Osteoblast (primary cell): Measurements from ENCODE around the gene SATB1. TPM values are rescaled to one million over a fixed set of nuclear protein-coding genes. Genes with fewer than 3 reads are reported as not detected.

ENCODE experiments used
- DNase-seq: peaks from one replicate; pipeline ENCODE4 v3.0.0; 2011; ENCODE audit warnings: low spot score, mixed read lengths; ENCODE audit not compliant: insufficient read length; ENCODE audit errors: missing footprints
- H2AFZ ChIP-seq: 2 replicates; pipeline ENCODE4 v1.6.0; 2011; ENCODE audit warnings: mild to moderate bottlenecking, low read length
- H3K27ac ChIP-seq: 2 replicates; pipeline ENCODE4 v1.5.1; 2011; ENCODE audit warnings: mild to moderate bottlenecking, low read depth, low read length, moderate library complexity
- H3K27me3 ChIP-seq: 2 replicates; pipeline ENCODE4 v1.6.0; 2012; ENCODE audit warnings: mild to moderate bottlenecking, control low read depth, inconsistent platforms, low read length, moderate library complexity; ENCODE audit not compliant: insufficient read depth
- H3K36me3 ChIP-seq: 2 replicates; pipeline ENCODE4 v1.5.1; 2011; ENCODE audit warnings: mild to moderate bottlenecking, low read length, control low read depth, moderate library complexity; ENCODE audit not compliant: insufficient read depth
- H3K4me1 ChIP-seq: 2 replicates; pipeline ENCODE4 v1.5.1; 2011; ENCODE audit warnings: mild to moderate bottlenecking, low read length, control low read depth, moderate library complexity; ENCODE audit not compliant: insufficient read depth
- H3K4me2 ChIP-seq: 2 replicates; pipeline ENCODE4 v1.6.0; 2011; ENCODE audit warnings: mild to moderate bottlenecking, low read length; ENCODE audit not compliant: insufficient read depth
- H3K4me3 ChIP-seq: fragments of 200-600 bp; sonication (generic); 3 replicates; pipeline ENCODE4 v1.5.1; 2012; ENCODE audit warnings: mild to moderate bottlenecking, low read length, inconsistent platforms; ENCODE audit not compliant: insufficient read depth
- H3K79me2 ChIP-seq: 2 replicates; pipeline ENCODE4 v1.6.0; 2012; ENCODE audit warnings: mild to moderate bottlenecking, low read length, control low read depth, inconsistent platforms; ENCODE audit not compliant: insufficient read depth
- H3K9me3 ChIP-seq: 2 replicates; pipeline ENCODE4 v1.5.1; 2011; ENCODE audit warnings: low read depth, low read length, control low read depth
- H4K20me1 ChIP-seq: 2 replicates; pipeline ENCODE4 v1.6.0; 2012; ENCODE audit warnings: mild to moderate bottlenecking, low read length, control low read depth; ENCODE audit not compliant: insufficient read depth
- total RNA-seq: library from RNA; depleted of rRNA; stranded (reverse); fragments of >200 nt; gene quantifications from 2 replicates; pipeline ENCODE4 v1.2.3, GENCODE V29; 2012
- TF ChIP-seq, protein P1 (sequence below): IDR thresholded peaks from 2 replicates; pipeline ENCODE4 v1.5.1; 2011; ENCODE audit warnings: mild to moderate bottlenecking, low read depth, low read length, moderate library complexity; ENCODE audit errors: extremely low read depth

SATB1 gene
- total RNA-seq, 1 donor = 29.0 TPM

DNA sequence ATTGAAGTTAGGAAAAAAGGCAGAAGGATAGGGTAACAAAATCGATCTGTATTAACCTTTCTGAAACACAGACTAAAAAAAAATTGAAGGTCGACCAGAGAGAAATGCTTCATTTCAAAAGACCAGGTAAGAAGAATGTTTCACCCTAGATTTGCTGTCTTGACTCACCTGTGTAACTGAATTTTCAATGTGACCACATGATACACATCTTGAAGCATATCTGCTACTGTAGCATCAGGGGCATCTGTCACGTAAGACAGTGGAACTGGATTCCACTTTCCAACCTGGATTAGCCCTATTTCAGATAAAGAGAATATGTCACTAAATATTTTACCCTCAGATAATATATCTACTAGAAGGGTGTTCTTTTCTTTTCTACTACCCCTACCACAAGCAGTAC is 9.3 kb downstream of the SATB1 start:
- no peaks in the 10 kb centered on the region for H3K27me3 ChIP-seq
- DNase-seq = no peak
- H3K27ac ChIP-seq = no peak overlapping the region
- H3K9me3 ChIP-seq = no peaks in the 10 kb centered on the region
- H3K79me2 ChIP-seq = no peaks in the 10 kb centered on the region
- H3K36me3 ChIP-seq = no peaks in the 10 kb centered on the region
- H4K20me1 ChIP-seq = no peaks in the 10 kb centered on the region
- TF ChIP-seq, protein P1, sequence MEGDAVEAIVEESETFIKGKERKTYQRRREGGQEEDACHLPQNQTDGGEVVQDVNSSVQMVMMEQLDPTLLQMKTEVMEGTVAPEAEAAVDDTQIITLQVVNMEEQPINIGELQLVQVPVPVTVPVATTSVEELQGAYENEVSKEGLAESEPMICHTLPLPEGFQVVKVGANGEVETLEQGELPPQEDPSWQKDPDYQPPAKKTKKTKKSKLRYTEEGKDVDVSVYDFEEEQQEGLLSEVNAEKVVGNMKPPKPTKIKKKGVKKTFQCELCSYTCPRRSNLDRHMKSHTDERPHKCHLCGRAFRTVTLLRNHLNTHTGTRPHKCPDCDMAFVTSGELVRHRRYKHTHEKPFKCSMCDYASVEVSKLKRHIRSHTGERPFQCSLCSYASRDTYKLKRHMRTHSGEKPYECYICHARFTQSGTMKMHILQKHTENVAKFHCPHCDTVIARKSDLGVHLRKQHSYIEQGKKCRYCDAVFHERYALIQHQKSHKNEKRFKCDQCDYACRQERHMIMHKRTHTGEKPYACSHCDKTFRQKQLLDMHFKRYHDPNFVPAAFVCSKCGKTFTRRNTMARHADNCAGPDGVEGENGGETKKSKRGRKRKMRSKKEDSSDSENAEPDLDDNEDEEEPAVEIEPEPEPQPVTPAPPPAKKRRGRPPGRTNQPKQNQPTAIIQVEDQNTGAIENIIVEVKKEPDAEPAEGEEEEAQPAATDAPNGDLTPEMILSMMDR = no peak
- H3K4me3 ChIP-seq = no peak overlapping the region
- H3K4me1 ChIP-seq = no peaks in the 10 kb centered on the region
- no peak overlapping the region for H3K4me2 ChIP-seq
- no peak overlapping the region for H2AFZ ChIP-seq

DNA sequence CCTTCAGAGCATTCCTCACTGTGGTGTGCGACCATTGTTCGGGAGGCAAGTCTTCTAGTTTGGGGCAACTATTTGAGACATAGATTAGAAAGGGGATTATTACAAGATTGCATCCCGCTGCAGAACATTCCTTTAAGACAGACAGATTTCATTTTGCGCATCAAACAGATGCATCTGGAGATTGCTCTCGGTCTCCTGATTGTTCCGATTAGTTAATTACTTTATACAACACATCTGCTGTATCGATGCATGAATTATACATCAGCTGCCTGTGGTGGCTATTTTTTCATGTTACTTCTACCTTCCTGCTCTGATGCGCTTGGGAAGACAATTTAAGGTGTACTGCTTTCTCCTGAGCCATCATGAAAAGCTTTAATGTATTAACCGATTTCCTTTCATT is 10.0 kb downstream of the SATB1 start:
- H3K4me1 ChIP-seq = no peaks in the 10 kb centered on the region
- no peaks in the 10 kb centered on the region for H3K9me3 ChIP-seq
- no peaks in the 10 kb centered on the region for H3K36me3 ChIP-seq
- no peaks in the 10 kb centered on the region for H4K20me1 ChIP-seq
- no peaks in the 10 kb centered on the region for H3K79me2 ChIP-seq
- no peak overlapping the region for H3K4me2 ChIP-seq
- TF ChIP-seq, protein P1 = no peak
- no peaks in the 10 kb centered on the region for H3K27me3 ChIP-seq
- no peak overlapping the region for H3K27ac ChIP-seq
- no peak overlapping the region for H3K4me3 ChIP-seq
- no peak overlapping the region for H2AFZ ChIP-seq
- no peak for DNase-seq

DNA sequence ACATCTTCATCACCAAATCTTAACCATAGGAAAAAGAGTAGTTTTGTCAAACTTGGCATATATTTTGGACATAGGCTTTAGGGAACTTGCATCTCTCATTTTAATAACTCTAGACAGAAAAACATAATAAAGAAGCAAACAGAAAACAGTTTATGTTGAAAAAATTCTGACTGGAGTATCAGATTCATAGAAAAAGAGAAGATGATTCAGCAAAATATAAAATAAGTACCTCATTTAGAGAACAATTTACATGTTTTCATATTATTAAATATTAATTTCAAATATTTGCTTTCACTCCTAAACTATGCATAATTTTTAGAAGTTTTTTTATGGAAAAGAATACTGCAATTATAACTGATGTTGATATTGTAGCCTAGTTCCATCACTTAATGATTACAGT is 12.5 kb downstream of the SATB1 start:
- no peaks in the 10 kb centered on the region for H3K36me3 ChIP-seq
- TF ChIP-seq, protein P1 = no peak
- no peaks in the 10 kb centered on the region for H3K9me3 ChIP-seq
- no peak overlapping the region for H3K4me2 ChIP-seq
- no peak for DNase-seq
- H3K79me2 ChIP-seq = no peaks in the 10 kb centered on the region
- H3K27me3 ChIP-seq = no peaks in the 10 kb centered on the region
- H3K4me1 ChIP-seq = no peaks in the 10 kb centered on the region
- no peak overlapping the region for H2AFZ ChIP-seq
- no peak overlapping the region for H3K4me3 ChIP-seq
- H3K27ac ChIP-seq = no peak overlapping the region
- H4K20me1 ChIP-seq = no peaks in the 10 kb centered on the region

DNA sequence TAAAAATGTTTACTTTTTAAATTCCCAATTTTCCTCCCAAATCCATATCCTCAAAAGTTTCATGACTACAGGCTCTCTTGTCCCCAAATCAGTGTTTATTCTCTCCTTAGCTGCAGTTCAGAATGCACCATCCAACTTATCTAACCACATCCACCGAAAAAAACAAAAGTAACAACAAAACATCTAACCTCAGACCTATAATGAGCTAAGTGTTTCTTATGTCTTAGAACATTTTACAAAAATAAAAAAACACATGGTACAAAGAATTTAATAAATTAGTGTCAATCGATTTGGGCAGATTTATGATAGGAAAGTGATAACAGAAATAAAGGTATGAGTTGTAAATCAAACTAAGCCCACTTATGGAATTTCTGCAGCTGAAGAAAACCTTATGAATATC is 13.6 kb downstream of the SATB1 start:
- Histone ChIP-seq H3K36me3 (no peaks in the 10 kb centered on the region), H3K9me3 (no peaks in the 10 kb centered on the region), H3K4me1 (no peaks in the 10 kb centered on the region), H4K20me1 (no peaks in the 10 kb centered on the region), H2AFZ (no peak overlapping the region), H3K27me3 (no peaks in the 10 kb centered on the region), H3K4me3 (no peak overlapping the region), H3K27ac (no peak overlapping the region), H3K79me2 (no peaks in the 10 kb centered on the region), H3K4me2 (no peak overlapping the region)
- TF ChIP-seq, protein P1 = no peak
- DNase-seq = no peak
